ENCODE results near the gene RPS6KC1. TPM values are rescaled to one million over a fixed set of nuclear protein-coding genes. Genes with fewer than 3 reads are reported as not detected.

The RPS6KC1 gene
- total and polyA plus RNA-seq, 9 of the 15 experiments (the other 6 are each of a cell fraction or from before 2014, with no cell fraction given) = 4.3 to 34.6 (median 20.9) TPM

DNA sequence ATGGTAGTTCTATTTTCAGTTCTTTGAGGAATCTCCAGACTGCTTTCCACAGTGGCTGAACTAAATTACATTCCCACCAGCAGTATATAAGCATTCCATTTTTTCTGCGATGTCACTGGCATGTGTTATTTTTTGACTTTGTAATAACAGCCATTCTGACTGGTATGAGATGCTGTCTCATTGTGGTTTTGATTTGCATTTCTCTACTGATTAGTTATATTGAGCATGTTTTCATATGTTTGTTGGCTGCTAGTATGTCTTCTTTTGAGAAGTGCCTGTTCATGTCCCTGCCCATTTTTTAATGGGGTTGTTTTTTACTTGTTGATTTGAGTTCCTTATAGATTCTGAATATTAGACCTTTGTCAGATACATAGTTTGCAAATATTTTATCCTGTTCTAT is 87.9 kb downstream of the RPS6KC1 start (continued):
- TF ChIP-seq, protein P1, sequence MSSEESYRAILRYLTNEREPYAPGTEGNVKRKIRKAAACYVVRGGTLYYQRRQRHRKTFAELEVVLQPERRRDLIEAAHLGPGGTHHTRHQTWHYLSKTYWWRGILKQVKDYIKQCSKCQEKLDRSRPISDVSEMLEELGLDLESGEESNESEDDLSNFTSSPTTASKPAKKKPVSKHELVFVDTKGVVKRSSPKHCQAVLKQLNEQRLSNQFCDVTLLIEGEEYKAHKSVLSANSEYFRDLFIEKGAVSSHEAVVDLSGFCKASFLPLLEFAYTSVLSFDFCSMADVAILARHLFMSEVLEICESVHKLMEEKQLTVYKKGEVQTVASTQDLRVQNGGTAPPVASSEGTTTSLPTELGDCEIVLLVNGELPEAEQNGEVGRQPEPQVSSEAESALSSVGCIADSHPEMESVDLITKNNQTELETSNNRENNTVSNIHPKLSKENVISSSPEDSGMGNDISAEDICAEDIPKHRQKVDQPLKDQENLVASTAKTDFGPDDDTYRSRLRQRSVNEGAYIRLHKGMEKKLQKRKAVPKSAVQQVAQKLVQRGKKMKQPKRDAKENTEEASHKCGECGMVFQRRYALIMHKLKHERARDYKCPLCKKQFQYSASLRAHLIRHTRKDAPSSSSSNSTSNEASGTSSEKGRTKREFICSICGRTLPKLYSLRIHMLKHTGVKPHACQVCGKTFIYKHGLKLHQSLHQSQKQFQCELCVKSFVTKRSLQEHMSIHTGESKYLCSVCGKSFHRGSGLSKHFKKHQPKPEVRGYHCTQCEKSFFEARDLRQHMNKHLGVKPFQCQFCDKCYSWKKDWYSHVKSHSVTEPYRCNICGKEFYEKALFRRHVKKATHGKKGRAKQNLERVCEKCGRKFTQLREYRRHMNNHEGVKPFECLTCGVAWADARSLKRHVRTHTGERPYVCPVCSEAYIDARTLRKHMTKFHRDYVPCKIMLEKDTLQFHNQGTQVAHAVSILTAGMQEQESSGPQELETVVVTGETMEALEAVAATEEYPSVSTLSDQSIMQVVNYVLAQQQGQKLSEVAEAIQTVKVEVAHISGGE (CRISPR knock-in tag; IDR thresholded peaks at IDR 0.05) = 0 out of 6 replicates have a peak, but pooled peaks of 1 of the 3 experiments have one; percentile 27
- no peak for TF ChIP-seq KDM4B (IDR thresholded peaks at IDR 0.05; ENCODE audit: borderline replicate concordance in 2 of 2, low read depth in 1 of 2)
- TF ChIP-seq MYBL2 (IDR thresholded peaks at IDR 0.05; ENCODE audit: low read depth) = peak; percentile 52
- no peak for TF ChIP-seq MYBL2 (CRISPR knock-in tag; IDR thresholded peaks at IDR 0.05; ENCODE audit: borderline replicate concordance)
- TF ChIP-seq ESRRA (IDR thresholded peaks at IDR 0.05; ENCODE audit: borderline replicate concordance, low read depth) = peak; percentile 18; the same call in 1 of the 2 replicates
- TF ChIP-seq KLF10 (CRISPR knock-in tag; IDR thresholded peaks at IDR 0.05) = no peak
- TF ChIP-seq TRIM28 (IDR thresholded peaks at IDR 0.05) = peak; percentile 77
- peak; percentile 83 for TF ChIP-seq C11orf30 (IDR thresholded peaks at IDR 0.05; ENCODE audit: low read depth)
- TF ChIP-seq ZEB2 (IDR thresholded peaks at IDR 0.05) = no peak
- TF ChIP-seq ZNF324 (CRISPR knock-in tag; IDR thresholded peaks at IDR 0.05) = no peak
- TF ChIP-seq, protein P2, sequence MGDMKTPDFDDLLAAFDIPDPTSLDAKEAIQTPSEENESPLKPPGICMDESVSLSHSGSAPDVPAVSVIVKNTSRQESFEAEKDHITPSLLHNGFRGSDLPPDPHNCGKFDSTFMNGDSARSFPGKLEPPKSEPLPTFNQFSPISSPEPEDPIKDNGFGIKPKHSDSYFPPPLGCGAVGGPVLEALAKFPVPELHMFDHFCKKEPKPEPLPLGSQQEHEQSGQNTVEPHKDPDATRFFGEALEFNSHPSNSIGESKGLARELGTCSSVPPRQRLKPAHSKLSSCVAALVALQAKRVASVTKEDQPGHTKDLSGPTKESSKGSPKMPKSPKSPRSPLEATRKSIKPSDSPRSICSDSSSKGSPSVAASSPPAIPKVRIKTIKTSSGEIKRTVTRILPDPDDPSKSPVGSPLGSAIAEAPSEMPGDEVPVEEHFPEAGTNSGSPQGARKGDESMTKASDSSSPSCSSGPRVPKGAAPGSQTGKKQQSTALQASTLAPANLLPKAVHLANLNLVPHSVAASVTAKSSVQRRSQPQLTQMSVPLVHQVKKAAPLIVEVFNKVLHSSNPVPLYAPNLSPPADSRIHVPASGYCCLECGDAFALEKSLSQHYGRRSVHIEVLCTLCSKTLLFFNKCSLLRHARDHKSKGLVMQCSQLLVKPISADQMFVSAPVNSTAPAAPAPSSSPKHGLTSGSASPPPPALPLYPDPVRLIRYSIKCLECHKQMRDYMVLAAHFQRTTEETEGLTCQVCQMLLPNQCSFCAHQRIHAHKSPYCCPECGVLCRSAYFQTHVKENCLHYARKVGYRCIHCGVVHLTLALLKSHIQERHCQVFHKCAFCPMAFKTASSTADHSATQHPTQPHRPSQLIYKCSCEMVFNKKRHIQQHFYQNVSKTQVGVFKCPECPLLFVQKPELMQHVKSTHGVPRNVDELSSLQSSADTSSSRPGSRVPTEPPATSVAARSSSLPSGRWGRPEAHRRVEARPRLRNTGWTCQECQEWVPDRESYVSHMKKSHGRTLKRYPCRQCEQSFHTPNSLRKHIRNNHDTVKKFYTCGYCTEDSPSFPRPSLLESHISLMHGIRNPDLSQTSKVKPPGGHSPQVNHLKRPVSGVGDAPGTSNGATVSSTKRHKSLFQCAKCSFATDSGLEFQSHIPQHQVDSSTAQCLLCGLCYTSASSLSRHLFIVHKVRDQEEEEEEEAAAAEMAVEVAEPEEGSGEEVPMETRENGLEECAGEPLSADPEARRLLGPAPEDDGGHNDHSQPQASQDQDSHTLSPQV (IDR thresholded peaks at IDR 0.05) = 0 out of 2 replicates have a peak, but pooled peaks have one; percentile 39
- TF ChIP-seq, protein P3, sequence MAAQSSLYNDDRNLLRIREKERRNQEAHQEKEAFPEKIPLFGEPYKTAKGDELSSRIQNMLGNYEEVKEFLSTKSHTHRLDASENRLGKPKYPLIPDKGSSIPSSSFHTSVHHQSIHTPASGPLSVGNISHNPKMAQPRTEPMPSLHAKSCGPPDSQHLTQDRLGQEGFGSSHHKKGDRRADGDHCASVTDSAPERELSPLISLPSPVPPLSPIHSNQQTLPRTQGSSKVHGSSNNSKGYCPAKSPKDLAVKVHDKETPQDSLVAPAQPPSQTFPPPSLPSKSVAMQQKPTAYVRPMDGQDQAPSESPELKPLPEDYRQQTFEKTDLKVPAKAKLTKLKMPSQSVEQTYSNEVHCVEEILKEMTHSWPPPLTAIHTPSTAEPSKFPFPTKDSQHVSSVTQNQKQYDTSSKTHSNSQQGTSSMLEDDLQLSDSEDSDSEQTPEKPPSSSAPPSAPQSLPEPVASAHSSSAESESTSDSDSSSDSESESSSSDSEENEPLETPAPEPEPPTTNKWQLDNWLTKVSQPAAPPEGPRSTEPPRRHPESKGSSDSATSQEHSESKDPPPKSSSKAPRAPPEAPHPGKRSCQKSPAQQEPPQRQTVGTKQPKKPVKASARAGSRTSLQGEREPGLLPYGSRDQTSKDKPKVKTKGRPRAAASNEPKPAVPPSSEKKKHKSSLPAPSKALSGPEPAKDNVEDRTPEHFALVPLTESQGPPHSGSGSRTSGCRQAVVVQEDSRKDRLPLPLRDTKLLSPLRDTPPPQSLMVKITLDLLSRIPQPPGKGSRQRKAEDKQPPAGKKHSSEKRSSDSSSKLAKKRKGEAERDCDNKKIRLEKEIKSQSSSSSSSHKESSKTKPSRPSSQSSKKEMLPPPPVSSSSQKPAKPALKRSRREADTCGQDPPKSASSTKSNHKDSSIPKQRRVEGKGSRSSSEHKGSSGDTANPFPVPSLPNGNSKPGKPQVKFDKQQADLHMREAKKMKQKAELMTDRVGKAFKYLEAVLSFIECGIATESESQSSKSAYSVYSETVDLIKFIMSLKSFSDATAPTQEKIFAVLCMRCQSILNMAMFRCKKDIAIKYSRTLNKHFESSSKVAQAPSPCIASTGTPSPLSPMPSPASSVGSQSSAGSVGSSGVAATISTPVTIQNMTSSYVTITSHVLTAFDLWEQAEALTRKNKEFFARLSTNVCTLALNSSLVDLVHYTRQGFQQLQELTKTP (IDR thresholded peaks at IDR 0.05; ENCODE audit: low read depth in 1 of 2, partially characterized antibody in 2 of 2) = peak; percentile 30 to 100
- TF ChIP-seq, protein P4, sequence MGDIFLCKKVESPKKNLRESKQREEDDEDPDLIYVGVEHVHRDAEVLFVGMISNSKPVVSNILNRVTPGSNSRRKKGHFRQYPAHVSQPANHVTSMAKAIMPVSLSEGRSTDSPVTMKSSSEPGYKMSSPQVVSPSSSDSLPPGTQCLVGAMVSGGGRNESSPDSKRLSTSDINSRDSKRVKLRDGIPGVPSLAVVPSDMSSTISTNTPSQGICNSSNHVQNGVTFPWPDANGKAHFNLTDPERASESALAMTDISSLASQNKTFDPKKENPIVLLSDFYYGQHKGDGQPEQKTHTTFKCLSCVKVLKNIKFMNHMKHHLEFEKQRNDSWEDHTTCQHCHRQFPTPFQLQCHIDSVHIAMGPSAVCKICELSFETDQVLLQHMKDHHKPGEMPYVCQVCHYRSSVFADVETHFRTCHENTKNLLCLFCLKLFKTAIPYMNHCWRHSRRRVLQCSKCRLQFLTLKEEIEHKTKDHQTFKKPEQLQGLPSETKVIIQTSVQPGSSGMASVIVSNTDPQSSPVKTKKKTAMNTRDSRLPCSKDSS (IDR thresholded peaks at IDR 0.05; ENCODE audit: low read depth, partially characterized antibody) = peak; percentile 38
- TF ChIP-seq MAFK (IDR thresholded peaks at IDR 0.05; ENCODE audit: low read length) = peak; percentile 28; the same call in 1 of the 2 replicates

All from K562 (cell line).